HG03558 (cell line): ENCODE results near the gene HIRIP3.
"Not testable (repeated sequence)": the region's sequence is repeated elsewhere in the genome, so short reads cannot be mapped to it uniquely, and the experiment has no call there.

Experiments
- ATAC-seq: cut with Tn5 transposase; IDR thresholded peaks from one replicate; pipeline ENCODE4 v1.9.1; 2021; ENCODE audit warnings: moderate number of reproducible peaks; ENCODE audit not compliant: unreplicated experiment; ENCODE audit errors: extremely low read depth

HIRIP3 gene

GRCh38 chr16:29963021-29963743, 32.2 kb downstream of the HIRIP3 start:
- ATAC-seq: no peak

- ATAC-seq: no peak
Observed at GRCh38 chr16:29962344-29962994, 32.9 kb downstream of the HIRIP3 start.

- no peak for ATAC-seq
Observed at GRCh38 chr16:29961479-29962343, 33.7 kb downstream of the HIRIP3 start, which contains the start of gene TMEM219. TSS of gene TMEM219 (plus strand) at chr16:29962079. CDS start at chr16:29963144, 1,065 bp downstream.

- ATAC-seq: no peak
Observed at GRCh38 chr16:29961127-29961478, 34.3 kb downstream of the HIRIP3 start.

- ATAC-seq: not testable (repeated sequence)
Observed at GRCh38 chr16:29959821-29960220, 35.6 kb downstream of the HIRIP3 start.

GRCh38 chr16:29959293-29959692, 36.1 kb downstream of the HIRIP3 start:
- ATAC-seq: no peak

- ATAC-seq: no peak
Observed at GRCh38 chr16:29958756-29959155, 36.7 kb downstream of the HIRIP3 start.

- ATAC-seq: no peak
Observed at GRCh38 chr16:29951625-29952365, 43.6 kb downstream of the HIRIP3 start.

GRCh38 chr16:29950806-29951461, 44.5 kb downstream of the HIRIP3 start:
- no peak for ATAC-seq

GRCh38 chr16:29947897-29948296, 47.5 kb downstream of the HIRIP3 start:
- no peak for ATAC-seq

GRCh38 chr16:29943846-29944799, 51.3 kb downstream of the HIRIP3 start:
- no peak for ATAC-seq
